HG02884 (cell line): ENCODE data around the gene ALG3.
A peak's percentile ranks its signal among the peaks of the same experiment; 100 is the strongest.

Source experiments
- ATAC-seq: cut with Tn5 transposase; IDR thresholded peaks from one replicate; pipeline ENCODE4 v1.9.1; 2021; ENCODE audit warnings: mild to moderate bottlenecking, moderate library complexity; ENCODE audit not compliant: unreplicated experiment

Gene ALG3

DNA sequence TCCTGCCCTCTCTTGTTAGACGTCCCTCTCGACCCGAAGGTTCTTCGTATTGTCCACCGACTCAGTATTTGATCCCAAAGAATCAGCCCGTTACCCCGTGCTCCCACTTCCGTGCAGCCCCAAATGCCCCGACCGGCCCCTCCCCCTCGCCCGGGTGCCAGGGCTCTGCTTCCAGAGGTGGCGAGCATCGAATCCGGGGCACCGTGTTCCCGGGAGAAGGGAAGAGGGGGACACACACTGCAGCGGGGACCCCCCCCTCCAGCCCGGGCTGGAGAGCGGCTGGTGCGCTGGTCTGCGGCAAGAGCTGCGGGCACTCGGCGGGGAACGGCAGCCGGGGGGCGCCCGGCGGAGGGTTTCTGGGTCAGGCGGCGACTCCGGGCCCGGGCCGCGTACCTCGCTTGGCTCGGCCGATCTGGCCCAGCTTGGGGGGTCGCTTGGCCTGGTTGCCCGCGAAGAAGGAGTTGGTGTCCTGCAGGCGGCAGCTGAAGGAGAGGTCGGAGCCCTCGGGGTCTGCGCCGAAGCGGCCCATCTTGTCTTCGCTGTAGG, 12.0 kb upstream of the ALG3 start:
- ATAC-seq, result no peak

DNA sequence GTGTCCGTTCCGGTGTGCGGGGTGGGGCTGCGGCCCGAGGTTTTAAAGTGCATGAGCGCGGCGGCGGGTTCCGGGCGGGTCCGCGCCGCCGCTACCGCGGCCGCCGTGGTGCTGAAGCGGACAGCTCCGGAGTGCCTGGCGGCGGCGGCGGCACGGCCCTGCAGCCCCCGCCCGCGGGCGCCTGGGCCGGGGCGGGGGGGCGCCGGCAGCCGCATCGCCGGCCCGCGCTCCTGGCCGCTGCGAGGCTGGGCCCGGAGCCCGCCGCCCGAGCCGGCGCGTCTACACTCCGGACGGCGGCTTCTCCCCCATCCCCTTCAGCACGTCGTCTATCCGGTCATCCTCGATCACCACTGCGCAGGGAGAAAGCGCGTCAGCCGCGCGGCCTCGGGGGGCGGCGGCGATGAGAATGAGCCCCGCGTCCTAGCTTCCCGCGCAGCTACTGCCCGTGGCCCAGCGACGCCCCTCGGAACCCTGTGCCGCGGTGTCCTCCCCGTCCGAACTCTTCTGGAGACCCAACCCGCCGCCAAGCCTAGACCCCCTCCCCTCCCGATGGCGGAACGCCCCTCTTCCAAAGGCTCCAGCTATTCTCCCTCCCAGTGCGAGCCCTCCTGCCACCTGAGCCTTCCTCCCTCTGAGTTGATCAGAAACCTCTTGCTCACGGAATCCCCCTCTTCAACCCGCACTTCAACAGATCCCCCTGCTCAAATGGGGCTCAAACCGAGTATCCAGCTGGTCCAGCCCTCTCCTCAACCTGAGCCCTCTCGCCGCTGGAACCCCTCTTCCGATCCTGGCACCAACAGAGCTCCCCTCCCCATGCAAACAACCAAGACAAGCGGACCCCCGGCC, 11.3 kb upstream of the ALG3 start:
- no peak for ATAC-seq

DNA sequence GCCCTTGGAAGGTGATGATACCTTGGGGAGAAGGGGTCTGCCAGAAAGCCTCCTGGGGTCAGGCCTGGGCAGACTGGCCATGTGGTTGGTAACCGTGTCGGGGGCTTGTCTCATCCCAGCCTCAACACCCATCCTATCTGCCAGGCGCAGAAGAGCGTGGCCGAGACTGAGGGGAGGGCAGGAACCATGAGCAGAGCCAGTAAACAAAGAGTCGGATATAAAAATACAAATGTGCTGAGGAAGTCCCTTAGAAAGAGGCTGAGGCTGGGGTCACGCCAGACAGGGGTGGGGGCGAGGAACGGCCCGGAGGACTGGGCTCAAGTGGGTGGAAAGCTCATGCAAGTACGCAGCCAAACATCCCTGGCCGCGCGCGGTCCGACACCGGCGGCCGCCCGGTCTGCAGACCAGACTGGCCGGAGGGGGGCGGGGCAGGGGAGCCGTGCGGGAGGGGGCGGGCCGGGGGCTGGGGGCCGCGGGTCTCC, 10.7 kb upstream of the ALG3 start:
- ATAC-seq, result no peak

DNA sequence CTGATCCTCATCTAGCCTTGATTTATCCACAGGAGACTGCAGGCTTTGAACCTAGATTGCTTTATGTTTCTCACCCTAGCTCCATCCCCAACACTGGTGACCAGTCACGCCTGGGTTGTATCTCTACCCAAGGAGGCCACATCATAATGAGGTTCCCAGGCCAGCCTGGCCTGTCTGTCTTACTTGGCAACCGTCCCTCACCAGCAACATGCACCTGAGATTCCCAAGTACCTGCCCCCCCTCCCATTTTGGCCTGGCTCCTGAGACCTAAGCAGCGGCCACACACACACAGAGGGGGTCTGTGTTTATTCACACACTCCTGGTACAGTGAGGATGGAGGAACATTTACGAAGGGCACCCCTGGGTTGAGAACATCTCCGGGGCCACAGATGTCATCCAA, 10.2 kb upstream of the ALG3 start:
- ATAC-seq, result no peak

DNA sequence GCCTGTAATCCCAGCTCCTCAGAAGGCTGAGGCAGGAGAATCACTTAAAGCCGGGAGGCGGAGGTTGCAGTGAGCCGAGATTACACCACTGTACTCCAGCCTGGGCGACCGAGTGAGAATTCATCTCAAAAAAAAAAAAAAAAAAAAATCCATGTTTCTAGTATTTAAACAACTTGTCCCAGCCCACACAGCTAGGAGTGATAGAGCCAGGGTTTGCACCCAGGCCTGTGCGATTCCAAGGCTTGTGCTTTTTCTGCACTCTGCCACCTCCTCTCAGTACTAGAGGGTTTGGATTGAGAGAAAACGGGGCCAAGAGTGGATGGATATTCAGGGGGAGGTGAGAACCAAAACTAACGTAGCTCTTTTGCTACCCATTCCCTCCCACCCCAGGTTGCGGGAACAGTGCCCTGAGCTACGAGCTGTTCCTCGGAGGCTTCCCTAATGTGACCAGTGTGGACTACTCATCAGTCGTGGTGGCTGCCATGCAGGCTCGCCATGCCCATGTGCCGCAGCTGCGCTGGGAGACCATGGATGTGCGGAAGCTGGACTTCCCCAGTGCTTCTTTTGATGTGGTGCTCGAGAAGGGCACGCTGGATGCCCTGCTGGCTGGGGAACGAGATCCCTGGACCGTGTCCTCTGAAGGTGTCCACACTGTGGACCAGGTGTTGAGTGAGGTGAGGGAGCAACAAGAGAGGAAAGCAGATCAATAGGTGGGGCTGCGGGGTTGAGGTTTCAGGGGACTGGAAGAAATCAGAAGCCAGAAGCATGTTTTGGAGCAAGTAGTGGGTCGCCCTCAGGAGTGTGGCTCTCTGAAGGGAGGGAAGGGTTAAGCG, 8.5 kb upstream of the ALG3 start:
- ATAC-seq, result no peak

DNA sequence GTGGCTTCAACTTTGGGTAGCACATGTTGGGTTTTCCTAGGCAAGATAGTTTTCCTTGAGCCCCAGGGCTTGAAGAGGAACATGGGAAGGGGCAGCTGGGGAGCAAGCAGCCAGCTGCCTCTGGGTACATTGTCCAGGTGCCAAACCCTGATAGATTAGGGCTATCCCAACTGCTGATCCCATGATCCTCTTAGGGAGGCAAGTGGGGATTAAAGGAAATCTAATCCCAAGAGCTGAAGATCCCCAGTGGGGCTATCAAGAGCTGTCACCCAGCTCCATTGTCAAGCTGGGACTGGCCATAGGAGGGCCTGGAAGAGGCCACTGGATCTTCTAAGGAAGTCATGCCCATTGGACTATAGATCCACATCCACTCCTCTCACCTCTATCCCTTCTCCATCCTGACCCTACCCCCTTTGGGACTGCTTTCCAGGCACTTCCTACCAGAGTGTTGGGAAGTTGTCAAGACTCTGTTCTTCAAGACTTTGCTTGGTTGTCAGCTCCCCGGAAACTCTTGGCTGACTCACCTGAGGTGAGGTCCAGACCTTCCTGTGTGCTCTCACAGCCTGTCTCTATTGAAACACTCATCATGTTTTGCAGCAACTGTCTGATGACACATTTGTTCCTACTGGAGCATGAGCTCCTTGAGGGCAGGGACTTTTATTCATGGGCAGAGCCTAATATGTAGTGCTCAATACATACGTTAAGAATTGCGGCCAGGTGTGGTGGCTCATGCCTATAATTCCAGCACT, 6.7 kb upstream of the ALG3 start:
- no peak for ATAC-seq

DNA sequence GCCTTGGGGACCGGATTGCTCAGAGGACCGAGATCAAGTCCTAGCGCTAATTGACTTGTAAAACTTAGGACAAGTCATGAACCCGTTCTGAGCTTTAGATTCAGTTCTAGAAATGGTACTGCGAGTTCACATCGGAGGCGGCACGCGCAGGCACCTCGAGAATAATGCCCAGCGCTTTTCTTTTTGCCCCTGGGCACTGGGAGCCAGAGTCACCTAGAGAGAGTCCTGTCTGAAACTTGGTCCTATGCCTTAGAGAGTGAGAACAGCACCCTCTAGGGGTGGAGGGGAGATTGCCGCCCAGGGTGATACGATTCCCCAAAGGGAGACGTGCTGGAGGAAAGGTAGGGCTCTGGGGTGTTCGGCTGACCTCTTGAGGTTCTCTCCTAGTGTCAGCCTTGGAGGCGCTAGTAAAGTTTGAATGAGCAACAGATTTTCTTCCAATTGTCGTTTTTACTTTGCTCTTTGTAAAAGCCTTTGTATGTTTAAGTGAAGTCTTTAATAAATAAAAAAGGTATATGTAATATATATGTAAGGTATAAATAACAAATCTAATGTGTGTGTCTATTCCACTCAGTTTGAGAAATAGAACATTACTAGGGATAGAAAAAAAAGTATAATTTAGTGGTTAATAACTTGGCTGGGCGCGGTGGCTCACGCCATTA, 1.5 kb upstream of the ALG3 start:
- ATAC-seq, result peak; percentile 72

DNA sequence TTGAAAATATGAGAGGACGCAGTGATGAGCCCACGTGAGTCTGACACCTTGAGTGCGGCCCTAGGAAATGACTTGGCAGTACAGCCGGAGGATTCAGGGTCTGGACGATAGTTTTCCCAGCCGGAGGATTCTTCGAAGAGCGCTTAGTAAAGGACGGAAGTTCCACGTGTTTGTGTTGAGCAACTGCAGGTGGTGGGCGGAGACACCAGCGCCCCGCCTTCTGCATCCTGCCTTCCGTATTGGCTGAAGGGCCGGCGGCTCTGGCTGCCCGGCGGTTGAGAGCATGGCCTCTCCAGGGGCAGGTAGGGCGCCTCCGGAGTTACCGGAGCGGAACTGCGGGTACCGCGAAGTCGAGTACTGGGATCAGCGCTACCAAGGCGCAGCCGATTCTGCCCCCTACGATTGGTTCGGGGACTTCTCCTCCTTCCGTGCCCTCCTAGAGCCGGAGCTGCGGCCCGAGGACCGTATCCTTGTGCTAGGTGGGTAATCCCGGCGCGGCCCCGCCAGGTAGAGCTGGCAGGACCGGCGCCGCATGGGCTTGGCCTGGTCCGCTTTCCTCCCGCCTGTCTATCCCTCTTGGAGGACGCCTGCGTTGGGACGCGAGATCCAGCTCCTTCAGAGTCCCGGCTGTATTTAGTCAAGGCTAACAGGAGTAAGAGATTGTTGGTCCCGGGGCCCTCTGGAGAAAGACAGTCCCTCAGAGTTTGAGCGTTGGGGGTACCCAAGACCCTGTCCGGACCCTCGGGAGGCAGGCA, 827 bp upstream of the ALG3 start, which contains the start of gene EEF1AKMT4:
EEF1AKMT4 (plus strand) TSS at position 261 of the 755 bp plus-strand sequence; CDS start at position 284, 23 bp downstream.
- peak; percentile 84 for ATAC-seq

DNA sequence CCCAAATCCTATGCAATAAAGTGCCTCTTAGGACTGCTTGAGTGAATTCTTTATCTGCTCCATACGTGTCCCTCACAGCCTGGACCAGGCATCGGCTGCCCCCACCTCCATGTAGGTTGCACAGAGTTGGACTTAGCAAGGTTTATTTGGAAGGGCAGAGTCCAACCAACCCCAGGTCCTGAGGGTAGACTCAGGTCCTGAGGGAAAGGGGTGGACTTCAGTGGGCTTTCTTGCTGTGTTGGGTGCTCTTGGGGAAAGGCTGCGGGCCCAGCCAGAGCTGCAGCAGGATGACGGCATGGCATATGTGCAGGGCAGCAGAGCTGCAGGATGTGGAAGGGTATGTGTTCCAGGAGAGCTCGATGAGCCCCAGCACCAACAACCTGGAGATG, 6.5 kb downstream of the ALG3 start:
- ATAC-seq, result no peak

DNA sequence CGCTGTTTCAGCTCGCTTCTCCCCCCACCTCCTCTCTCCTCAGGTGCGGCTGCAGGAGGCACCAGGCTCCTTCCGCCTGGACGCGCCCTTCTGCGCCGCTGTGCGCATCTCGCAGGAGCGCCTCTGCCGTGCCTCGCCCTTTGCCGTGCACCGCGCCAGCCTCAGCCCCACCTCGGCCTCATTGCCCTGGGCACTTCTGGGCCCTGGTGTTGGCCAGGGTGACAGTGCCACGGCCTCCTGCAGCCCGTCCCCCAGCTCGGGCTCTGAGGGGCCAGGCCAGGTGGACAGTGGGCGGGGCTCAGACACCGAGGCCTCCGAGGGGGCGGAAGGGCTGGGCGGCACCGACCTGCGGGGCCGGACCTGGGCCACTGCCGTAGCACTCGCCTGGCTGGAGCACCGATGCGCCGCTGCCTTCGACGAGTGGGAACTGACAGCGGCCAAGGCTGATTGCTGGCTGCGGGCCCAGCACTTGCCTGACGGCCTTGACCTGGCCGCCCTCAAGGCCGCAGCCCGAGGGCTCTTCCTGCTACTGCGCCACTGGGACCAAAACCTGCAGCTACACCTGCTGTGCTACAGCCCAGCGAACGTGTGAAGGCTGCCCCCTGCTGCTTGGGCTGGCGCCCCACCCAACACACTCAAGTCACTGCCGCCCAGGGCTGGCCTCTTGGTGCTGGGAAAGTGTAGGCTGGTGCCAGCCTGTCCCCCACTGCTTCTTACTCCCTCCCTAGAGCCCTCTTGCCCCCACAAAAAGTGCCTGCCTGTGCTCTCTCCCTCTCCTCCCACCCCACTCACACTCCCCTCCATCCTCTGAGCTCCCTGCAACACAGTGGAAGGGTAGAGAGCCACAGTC, 7.1 kb downstream of the ALG3 start:
- no peak for ATAC-seq

DNA sequence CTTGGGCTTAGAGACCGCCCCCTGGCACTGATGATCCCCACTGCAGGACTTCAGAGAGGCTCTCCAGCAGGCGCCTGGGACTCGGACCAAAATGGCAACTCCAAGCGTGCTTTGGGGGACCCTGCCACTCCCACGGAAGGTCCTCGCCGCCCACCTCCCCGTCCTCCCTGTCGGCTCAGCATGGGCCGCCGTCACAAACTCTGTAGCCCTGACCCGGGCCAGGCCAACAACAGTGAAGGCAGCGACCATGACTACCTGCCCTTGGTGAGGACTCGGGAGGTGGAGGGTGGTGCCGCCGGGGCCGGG, 7.7 kb downstream of the ALG3 start:
- no peak for ATAC-seq

DNA sequence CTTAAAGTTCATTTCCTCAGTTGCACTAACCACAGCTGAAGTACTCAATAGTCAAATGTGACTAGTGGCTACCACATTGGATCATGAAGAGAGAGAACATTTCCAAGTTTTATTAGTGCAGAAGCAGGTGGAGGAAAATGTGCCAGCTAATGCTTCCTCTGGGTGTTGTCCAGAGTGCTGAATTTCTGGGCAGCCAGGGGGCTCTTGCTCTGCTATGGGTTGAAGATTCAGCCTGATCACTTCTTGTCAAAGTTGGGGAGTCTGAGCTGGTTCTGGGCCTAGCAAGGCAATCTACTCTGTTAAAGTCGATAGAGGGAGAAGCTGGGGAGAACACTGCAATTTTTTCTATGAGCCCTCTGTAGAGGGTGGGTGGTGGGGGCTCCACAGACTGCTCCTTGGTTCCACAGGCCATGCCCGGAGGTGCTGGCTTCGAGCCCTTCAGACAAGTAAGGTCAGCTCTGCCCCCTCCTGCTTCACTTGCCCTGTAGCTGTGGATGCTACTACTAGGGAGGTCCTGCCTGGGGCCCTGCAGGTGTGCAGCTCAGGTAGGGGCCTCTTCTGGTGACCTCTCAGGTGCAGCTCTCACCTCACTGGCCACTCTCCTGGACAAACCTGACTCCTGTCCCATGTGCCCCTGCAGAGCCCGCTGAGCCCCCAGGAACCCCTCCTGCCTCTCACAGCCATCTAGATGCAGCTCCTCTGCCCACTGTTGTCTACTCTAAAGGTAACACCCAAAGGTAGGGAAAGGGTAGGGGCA, 8.2 kb downstream of the ALG3 start:
- ATAC-seq, result no peak

DNA sequence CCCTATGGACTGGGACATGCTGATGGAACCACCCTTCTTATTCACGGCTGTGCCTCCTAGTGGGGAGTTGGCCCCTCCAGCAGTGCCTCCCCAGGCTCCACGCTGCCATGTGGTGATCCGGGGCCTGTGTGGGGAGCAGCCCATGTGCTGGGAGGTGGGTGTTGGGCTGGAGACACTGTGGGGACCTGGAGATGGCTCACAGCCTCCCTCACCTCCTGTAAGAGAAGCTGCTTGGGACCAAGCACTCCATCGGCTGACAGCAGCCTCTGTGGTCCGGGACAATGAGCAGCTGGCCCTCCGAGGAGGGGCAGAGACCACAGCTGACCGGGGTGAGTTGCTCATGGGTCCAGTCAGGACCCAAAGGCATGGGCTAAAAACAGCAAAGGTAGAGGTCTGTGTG, 9.1 kb downstream of the ALG3 start:
- no peak for ATAC-seq

DNA sequence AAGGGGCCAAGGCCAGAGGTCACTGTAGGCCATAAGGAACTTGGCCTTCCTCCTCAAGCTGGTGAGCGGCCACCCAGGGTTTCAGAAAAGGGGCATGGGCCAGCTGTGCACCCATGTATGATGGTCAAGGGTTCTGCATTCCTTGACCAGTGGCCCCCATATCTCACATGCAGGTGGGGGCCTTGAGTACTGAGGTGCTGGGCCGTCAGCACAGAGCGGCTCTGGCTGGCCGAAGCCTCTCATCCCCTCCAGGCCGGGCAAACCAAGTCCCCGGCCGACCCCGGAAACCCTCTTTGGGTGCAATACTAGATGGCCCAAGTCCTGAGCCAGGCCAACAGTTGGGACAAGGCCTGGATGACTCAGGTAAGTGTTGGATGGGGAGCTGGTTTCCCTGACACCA, 9.5 kb downstream of the ALG3 start:
- ATAC-seq, result no peak

DNA sequence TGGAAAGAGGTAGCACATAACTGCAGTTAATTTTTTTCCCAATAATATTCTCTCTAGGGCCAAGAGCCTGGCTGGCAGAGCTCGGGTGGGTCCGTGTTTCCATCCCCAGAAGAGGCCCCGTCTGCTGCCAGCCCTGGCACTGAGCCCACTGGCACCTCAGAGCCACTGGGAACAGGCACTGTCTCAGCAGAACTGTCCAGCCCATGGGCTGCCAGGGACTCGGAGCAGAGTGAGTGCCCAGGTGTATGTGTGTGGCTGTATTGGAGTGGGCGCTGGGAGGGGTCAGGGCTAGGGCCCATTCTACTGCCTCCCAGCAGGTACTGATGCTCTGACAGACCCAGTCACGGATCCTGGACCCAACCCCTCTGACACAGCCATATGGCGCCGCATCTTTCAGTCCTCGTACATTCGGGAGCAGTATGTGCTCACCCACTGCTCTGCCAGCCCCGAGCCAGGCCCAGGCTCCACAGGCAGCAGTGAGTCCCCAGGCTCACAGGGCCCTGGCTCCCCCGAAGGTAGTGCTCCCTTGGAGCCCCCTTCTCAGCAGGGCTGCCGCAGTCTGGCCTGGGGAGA, 10.4 kb downstream of the ALG3 start:
- ATAC-seq, result no peak

DNA sequence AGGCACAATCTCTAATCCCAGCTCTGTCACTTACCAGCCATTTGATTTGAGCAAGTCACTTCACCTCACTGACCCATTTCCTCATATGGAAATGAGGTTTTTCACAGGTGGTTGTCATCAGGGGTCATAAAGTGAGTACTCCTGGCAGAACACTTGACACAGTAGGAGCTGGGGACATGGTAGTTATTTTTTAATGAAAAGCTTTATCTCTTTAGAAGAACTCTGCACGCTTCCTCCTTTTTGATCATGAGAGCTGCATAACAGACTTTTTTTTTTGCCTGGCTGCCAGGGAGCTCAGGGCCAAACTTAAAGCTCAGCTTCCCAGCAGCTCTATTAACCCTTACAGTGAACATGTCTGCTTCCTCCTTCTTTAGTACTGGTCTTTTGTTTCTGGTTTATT, 11.0 kb downstream of the ALG3 start:
- no peak for ATAC-seq

DNA sequence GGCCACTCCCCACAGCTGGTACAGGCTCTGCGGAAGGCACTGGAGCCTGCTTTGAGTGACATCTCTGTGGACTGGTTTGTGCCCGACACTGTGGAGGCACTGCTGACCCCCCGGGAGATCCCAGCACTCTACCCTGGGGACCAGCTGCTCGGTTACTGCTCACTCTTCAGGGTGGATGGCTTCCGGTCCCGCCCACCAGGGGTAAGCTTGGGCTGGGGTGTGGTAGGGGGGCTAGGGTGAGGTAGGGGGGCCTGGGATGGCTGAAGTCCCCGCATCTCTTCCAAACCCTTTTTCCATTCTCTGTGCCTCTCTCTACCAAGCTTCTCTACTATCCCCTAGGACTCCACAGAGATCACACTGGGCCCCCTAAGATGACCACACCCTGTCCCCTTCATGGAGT, 11.6 kb downstream of the ALG3 start:
- no peak for ATAC-seq

DNA sequence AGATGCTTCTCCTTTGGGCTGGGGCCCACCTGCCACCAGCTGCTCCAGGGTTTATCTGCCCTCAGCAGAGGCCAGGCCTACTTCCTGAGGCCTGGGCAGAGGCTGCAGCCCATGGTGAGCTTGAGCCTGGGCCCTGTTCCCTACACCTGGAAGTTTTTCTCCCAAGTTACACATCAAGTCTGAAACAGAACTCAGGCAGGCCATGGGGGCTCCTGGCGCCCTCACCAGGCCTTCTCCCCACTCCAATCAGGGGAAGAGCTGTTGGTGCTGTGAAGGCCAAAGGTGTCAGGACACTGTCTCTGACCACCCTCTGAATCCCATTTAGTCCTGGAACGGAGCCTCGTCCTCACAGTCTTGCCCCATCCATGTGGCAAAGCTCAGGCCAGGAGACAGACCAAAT, 12.1 kb downstream of the ALG3 start:
- ATAC-seq, result no peak
